HepG2 (cell line): ENCODE measurements around the gene HBA1. TPM values are rescaled to one million over a fixed set of nuclear protein-coding genes. Genes with fewer than 3 reads are reported as not detected.

Source experiments
- CBX5 ChIP-seq: sonication (generic); formaldehyde crosslinking; IDR thresholded peaks from 2 replicates; pipeline ENCODE4 v1.4.0; 2020; ENCODE audit warnings: missing genetic modification reagents, borderline replicate concordance
- DNMT1 ChIP-seq: sonication (generic); formaldehyde crosslinking; IDR thresholded peaks from 2 replicates; pipeline ENCODE4 v1.5.1; 2020; ENCODE audit warnings: mild to moderate bottlenecking, missing genetic modification reagents
- ETV5 ChIP-seq: IDR thresholded peaks from 2 replicates; pipeline ENCODE4 v1.6.1; 2018; ENCODE audit warnings: missing biosample characterization, missing genetic modification reagents, inconsistent platforms, borderline replicate concordance
- HOXD1 ChIP-seq: sonication (generic); formaldehyde crosslinking; IDR thresholded peaks from 2 replicates; pipeline ENCODE4 v1.5.0; 2020; ENCODE audit warnings: missing genetic modification reagents
- NCOR1 ChIP-seq: fragments of 200-600 bp; sonication (generic); IDR thresholded peaks from 2 replicates; pipeline ENCODE4 v1.7.0; 2017; ENCODE audit warnings: antibody characterized with exemption, low read length, borderline replicate concordance
- NR2C2 ChIP-seq: sonication (generic); formaldehyde crosslinking; IDR thresholded peaks from 2 replicates; pipeline ENCODE4 v1.4.0; 2020; ENCODE audit warnings: missing genetic modification reagents, mild to moderate bottlenecking, moderate library complexity, borderline replicate concordance
- PITX1 ChIP-seq: sonication (generic); formaldehyde crosslinking; IDR thresholded peaks from 2 replicates; pipeline ENCODE4 v1.5.1; 2020; ENCODE audit warnings: mild to moderate bottlenecking, missing genetic modification reagents
- RXRA ChIP-seq: sonication (generic); formaldehyde crosslinking; IDR thresholded peaks from 2 replicates; pipeline ENCODE4 v1.5.1; 2020; ENCODE audit warnings: missing genetic modification reagents
- ZBTB8A ChIP-seq: sonication (generic); formaldehyde crosslinking; IDR thresholded peaks from 2 replicates; pipeline ENCODE4 v1.4.0; 2020; ENCODE audit warnings: mild to moderate bottlenecking, low read depth, missing genetic modification reagents, borderline replicate concordance
- ZNF513 ChIP-seq: sonication (generic); formaldehyde crosslinking; conservative IDR thresholded peaks from 2 replicates; pipeline ENCODE4 v1.5.0; 2020; ENCODE audit warnings: missing genetic modification reagents
- polyA plus RNA-seq, 8 experiments: library from polyadenylated mRNA; depleted of rRNA in 3 of 8; stranded (reverse) in 7 of 8; unstranded in 1 of 8; fragments of >200 nt; fragmentation: Illumina TruSeq in 4 of 8; extraction: Trizol in 4 of 8; gene quantifications; 2 replicates each; pipeline versions ENCODE4 v1.2.1 to v1.2.3, GENCODE V29; 2011 to 2016; ENCODE audit warnings: low read depth in 4 of 8, missing spikeins in 1 of 8, mixed read lengths in 1 of 8; ENCODE audit not compliant: insufficient read depth in 1 of 8
- total RNA-seq, 5 experiments: library from RNA; depleted of rRNA; stranded (reverse); fragments of >200 nt; fragmentation: Illumina TruSeq; extraction: Trizol; gene quantifications; 2 replicates each; pipeline ENCODE4 v1.2.3, GENCODE V29; 2016; ENCODE audit warnings: low read depth in 1 of 5
- TF ChIP-seq, protein P1 (sequence below): sonication (generic); formaldehyde crosslinking; IDR thresholded peaks from 2 replicates; pipeline ENCODE4 v1.5.1; 2020; ENCODE audit warnings: mild to moderate bottlenecking, missing genetic modification reagents, borderline replicate concordance
- TF ChIP-seq, protein P2 (sequence below): sonication (generic); formaldehyde crosslinking; IDR thresholded peaks from 2 replicates; pipeline ENCODE4 v1.4.0; 2020; ENCODE audit warnings: missing genetic modification reagents, borderline replicate concordance
- TF ChIP-seq, protein P3 (sequence below): sonication (generic); formaldehyde crosslinking; IDR thresholded peaks from 2 replicates; pipeline ENCODE4 v1.8.1; 2023; ENCODE audit warnings: missing genetic modification reagents, inconsistent platforms, borderline replicate concordance

The HBA1 gene
- total and polyA plus RNA-seq, 2 of the 13 experiments (the other 11 are each of a cell fraction or from before 2014, with no cell fraction given): 0.59 TPM; not detected in 1

DNA sequence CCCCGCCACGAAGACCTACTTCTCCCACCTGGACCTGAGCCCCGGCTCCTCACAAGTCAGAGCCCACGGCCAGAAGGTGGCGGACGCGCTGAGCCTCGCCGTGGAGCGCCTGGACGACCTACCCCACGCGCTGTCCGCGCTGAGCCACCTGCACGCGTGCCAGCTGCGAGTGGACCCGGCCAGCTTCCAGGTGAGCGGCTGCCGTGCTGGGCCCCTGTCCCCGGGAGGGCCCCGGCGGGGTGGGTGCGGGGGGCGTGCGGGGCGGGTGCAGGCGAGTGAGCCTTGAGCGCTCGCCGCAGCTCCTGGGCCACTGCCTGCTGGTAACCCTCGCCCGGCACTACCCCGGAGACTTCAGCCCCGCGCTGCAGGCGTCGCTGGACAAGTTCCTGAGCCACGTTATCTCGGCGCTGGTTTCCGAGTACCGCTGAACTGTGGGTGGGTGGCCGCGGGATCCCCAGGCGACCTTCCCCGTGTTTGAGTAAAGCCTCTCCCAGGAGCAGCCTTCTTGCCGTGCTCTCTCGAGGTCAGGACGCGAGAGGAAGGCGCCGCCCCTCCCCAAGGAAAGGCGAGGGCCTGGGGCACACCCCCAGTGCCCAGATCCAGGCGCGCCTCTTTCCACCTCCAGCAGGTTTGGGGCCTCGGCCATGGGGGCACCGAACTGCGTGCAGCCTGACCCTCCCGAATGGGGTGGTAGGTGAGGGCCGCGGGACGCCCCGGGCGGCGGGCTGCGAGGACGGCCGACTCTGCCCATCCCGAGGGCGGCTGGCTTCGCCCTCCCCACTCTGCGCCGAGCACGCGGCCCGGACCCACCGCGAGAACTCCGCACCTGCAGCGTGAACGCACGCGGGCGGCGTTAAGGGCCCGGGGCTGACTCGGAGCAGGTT lies 4.4 kb downstream of the HBA1 start (continued):
- TF ChIP-seq PITX1 (CRISPR knock-in tag) (peak; percentile 79; the same call in 1 of the 2 replicates), ZNF513 (CRISPR knock-in tag) (no peak), RXRA (CRISPR knock-in tag) (peak; percentile 59; the same call in 1 of the 2 replicates), ZBTB8A (CRISPR knock-in tag) (peak; percentile 92), NR2C2 (peak; percentile 71), DNMT1 (CRISPR knock-in tag) (peak; percentile 92; the same call in 1 of the 2 replicates), HOXD1 (peak; percentile 92), CBX5 (CRISPR knock-in tag) (peak; percentile 88), NCOR1 (no peak), ETV5 (CRISPR knock-in tag) (peak; percentile 58)
- TF ChIP-seq, protein P1, sequence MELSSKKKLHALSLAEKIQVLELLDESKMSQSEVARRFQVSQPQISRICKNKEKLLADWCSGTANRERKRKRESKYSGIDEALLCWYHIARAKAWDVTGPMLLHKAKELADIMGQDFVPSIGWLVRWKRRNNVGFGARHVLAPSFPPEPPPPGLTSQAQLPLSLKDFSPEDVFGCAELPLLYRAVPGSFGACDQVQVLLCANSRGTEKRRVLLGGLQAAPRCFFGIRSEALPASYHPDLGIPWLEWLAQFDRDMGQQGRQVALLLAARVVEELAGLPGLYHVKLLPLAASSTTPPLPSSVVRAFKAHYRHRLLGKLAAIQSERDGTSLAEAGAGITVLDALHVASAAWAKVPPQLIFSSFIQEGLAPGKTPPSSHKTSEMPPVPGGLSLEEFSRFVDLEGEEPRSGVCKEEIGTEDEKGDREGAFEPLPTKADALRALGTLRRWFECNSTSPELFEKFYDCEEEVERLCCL (CRISPR knock-in tag): 0 out of 2 replicates have a peak, but pooled peaks have one; percentile 69
- TF ChIP-seq, protein P2, sequence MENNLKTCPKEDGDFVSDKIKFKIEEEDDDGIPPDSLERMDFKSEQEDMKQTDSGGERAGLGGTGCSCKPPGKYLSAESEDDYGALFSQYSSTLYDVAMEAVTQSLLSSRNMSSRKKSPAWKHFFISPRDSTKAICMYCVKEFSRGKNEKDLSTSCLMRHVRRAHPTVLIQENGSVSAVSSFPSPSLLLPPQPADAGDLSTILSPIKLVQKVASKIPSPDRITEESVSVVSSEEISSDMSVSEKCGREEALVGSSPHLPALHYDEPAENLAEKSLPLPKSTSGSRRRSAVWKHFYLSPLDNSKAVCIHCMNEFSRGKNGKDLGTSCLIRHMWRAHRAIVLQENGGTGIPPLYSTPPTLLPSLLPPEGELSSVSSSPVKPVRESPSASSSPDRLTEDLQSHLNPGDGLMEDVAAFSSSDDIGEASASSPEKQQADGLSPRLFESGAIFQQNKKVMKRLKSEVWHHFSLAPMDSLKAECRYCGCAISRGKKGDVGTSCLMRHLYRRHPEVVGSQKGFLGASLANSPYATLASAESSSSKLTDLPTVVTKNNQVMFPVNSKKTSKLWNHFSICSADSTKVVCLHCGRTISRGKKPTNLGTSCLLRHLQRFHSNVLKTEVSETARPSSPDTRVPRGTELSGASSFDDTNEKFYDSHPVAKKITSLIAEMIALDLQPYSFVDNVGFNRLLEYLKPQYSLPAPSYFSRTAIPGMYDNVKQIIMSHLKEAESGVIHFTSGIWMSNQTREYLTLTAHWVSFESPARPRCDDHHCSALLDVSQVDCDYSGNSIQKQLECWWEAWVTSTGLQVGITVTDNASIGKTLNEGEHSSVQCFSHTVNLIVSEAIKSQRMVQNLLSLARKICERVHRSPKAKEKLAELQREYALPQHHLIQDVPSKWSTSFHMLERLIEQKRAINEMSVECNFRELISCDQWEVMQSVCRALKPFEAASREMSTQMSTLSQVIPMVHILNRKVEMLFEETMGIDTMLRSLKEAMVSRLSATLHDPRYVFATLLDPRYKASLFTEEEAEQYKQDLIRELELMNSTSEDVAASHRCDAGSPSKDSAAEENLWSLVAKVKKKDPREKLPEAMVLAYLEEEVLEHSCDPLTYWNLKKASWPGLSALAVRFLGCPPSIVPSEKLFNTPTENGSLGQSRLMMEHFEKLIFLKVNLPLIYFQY: peak; percentile 93; the same call in 1 of the 2 replicates
- TF ChIP-seq, protein P3, sequence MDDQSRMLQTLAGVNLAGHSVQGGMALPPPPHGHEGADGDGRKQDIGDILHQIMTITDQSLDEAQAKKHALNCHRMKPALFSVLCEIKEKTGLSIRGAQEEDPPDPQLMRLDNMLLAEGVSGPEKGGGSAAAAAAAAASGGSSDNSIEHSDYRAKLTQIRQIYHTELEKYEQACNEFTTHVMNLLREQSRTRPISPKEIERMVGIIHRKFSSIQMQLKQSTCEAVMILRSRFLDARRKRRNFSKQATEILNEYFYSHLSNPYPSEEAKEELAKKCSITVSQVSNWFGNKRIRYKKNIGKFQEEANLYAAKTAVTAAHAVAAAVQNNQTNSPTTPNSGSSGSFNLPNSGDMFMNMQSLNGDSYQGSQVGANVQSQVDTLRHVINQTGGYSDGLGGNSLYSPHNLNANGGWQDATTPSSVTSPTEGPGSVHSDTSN (CRISPR knock-in tag): peak; percentile 93
